GM23338 (cell line): ENCODE results near the gene YJEFN3. TPM values are rescaled to one million over a fixed set of nuclear protein-coding genes. Genes with fewer than 3 reads are reported as not detected.

Experiments used
- ATAC-seq: fragments of 200-7000 bp; cut with Tn5 transposase; 3 replicates; pipeline ENCODE4 v1.9.1; 2020
- DNase-seq: peaks from one replicate; pipeline ENCODE4 v3.0.0-alpha.2; 2015; ENCODE audit warnings: low spot score
- H2AFZ ChIP-seq: fragments of 200-600 bp; sonication (generic); 2 replicates; pipeline ENCODE4 v1.8.0; 2016; ENCODE audit warnings: antibody characterized with exemption, mild to moderate bottlenecking, moderate library complexity
- H3F3A ChIP-seq: fragments of 200-600 bp; sonication (generic); replicated peaks from 2 replicates; pipeline ENCODE4 v1.8.0; 2017; ENCODE audit warnings: antibody characterized with exemption, mixed run types, low read depth
- H3K27ac ChIP-seq: fragments of 200-600 bp; sonication (generic); 2 replicates; pipeline ENCODE4 v1.6.1; 2016; ENCODE audit warnings: low read depth
- H3K27me3 ChIP-seq: fragments of 200-600 bp; sonication (generic); 2 replicates; pipeline ENCODE4 v1.8.0; 2016; ENCODE audit warnings: mild to moderate bottlenecking, mixed run types, moderate library complexity; ENCODE audit not compliant: insufficient read depth
- H3K36me3 ChIP-seq: fragments of 200-600 bp; sonication (generic); 2 replicates; pipeline ENCODE4 v1.8.0; 2016; ENCODE audit warnings: mild to moderate bottlenecking; ENCODE audit not compliant: insufficient read depth
- H3K4me1 ChIP-seq: fragments of 200-600 bp; sonication (generic); 2 replicates; pipeline ENCODE4 v1.8.0; 2016; ENCODE audit warnings: mild to moderate bottlenecking, moderate library complexity; ENCODE audit not compliant: insufficient read depth
- H3K4me2 ChIP-seq: fragments of 200-600 bp; sonication (generic); 2 replicates; pipeline ENCODE4 v1.7.1; 2017; ENCODE audit warnings: mixed run types
- H3K4me3 ChIP-seq: fragments of 200-600 bp; sonication (generic); 2 replicates; pipeline ENCODE4 v1.6.1; 2016; ENCODE audit warnings: mixed run types
- H3K79me2 ChIP-seq: fragments of 200-600 bp; sonication (generic); replicated peaks from 2 replicates; pipeline ENCODE4 v1.8.0; 2017; ENCODE audit warnings: mild to moderate bottlenecking; ENCODE audit not compliant: insufficient read depth
- H3K9me2 ChIP-seq: fragments of 200-600 bp; sonication (generic); 2 replicates; pipeline ENCODE4 v1.8.0; 2017; ENCODE audit not compliant: insufficient read depth
- H4K20me1 ChIP-seq: fragments of 200-600 bp; sonication (generic); replicated peaks from 2 replicates; pipeline ENCODE4 v1.8.0; 2017; ENCODE audit warnings: mild to moderate bottlenecking; ENCODE audit not compliant: insufficient read depth
- H3K27ac Mint-ChIP-seq: 2 replicates; pipeline ENCODE4 v1.8.0; 2020; ENCODE audit warnings: inconsistent platforms, mild to moderate bottlenecking, moderate library complexity, mixed read lengths
- H3K27me3 Mint-ChIP-seq: 3 replicates; pipeline ENCODE4 v1.8.0; 2022; ENCODE audit warnings: low read depth, mild to moderate bottlenecking, moderate library complexity, mixed read lengths, inconsistent platforms; ENCODE audit not compliant: insufficient read depth, poor library complexity
- H3K36me3 Mint-ChIP-seq: 3 replicates; pipeline ENCODE4 v1.8.0; 2021; ENCODE audit warnings: low read depth, mild to moderate bottlenecking, inconsistent platforms, moderate library complexity, mixed read lengths
- H3K4me1 Mint-ChIP-seq: 3 replicates; pipeline ENCODE4 v1.8.0; 2020; ENCODE audit warnings: mild to moderate bottlenecking, inconsistent platforms, mixed read lengths
- H3K4me3 Mint-ChIP-seq: 3 replicates; pipeline ENCODE4 v1.8.0; 2021; ENCODE audit warnings: moderate library complexity, mild to moderate bottlenecking, inconsistent platforms, mixed read lengths
- H3K9me3 Mint-ChIP-seq: 3 replicates; pipeline ENCODE4 v1.8.0; 2020; ENCODE audit warnings: moderate library complexity, mild to moderate bottlenecking, inconsistent platforms, mixed read lengths
- EZH2 ChIP-seq: fragments of 200-600 bp; sonication (generic); IDR thresholded peaks from one replicate; pipeline ENCODE4 v1.8.0; 2017; ENCODE audit warnings: antibody characterized with exemption, mild to moderate bottlenecking, low read depth; ENCODE audit not compliant: unreplicated experiment
- EZH2phosphoT487 ChIP-seq: fragments of 200-600 bp; sonication (generic); IDR thresholded peaks from one replicate; pipeline ENCODE4 v1.8.1; 2018; ENCODE audit warnings: antibody characterized with exemption; ENCODE audit not compliant: unreplicated experiment
- POLR2AphosphoS5 ChIP-seq: IDR thresholded peaks from 2 replicates; pipeline ENCODE4 v1.6.1; 2016; ENCODE audit warnings: antibody characterized with exemption, low read depth
- STAT1 ChIP-seq: IDR thresholded peaks from one replicate; pipeline ENCODE4 v1.6.1; 2016; ENCODE audit warnings: antibody characterized with exemption; ENCODE audit not compliant: unreplicated experiment
- ZNF462 ChIP-seq: fragments of 250-450 bp; sonication (Bioruptor Pico); IDR thresholded peaks from 2 replicates; pipeline ENCODE4 v1.5.0; 2020; ENCODE audit warnings: mild to moderate bottlenecking, moderate library complexity
- polyA plus RNA-seq: library from polyadenylated mRNA; unstranded; fragments of >200 nt; fragmentation: Nextera tagmentation; extraction: Ambion mirVana; gene quantifications from 2 replicates; pipeline ENCODE4 v1.2.1, GENCODE V29; 2016
- total RNA-seq: library from RNA; depleted of rRNA; stranded (reverse); fragments of >200 nt; shearing (Covaris generic); gene quantifications from 2 replicates; pipeline ENCODE4 v1.2.3, GENCODE V29; 2014

YJEFN3 gene
- total and polyA plus RNA-seq, 2 experiments from 2014 or later: 3.5 to 6.5 TPM

- Histone ChIP-seq H3K4me3 (no peak overlapping the region), H3K9me2 (no peaks in the 10 kb centered on the region), H3K36me3 (peaks cover 12% of the 10 kb centered on the region; the same call in 1 of the 2 replicates), H3K27ac (no peak overlapping the region), H2AFZ (no peak overlapping the region), H3K79me2 (no peaks in the 10 kb centered on the region), H3F3A (peaks cover 28% of the 10 kb centered on the region), H3K27me3 (no peaks in the 10 kb centered on the region), H3K4me1 (no peaks in the 10 kb centered on the region), H3K4me2 (no peak overlapping the region), H4K20me1 (peaks cover 11% of the 10 kb centered on the region)
- peaks cover 24% of the 10 kb centered on the region for H3K27me3 Mint-ChIP-seq
- TF ChIP-seq ZNF462 (CRISPR knock-in tag) (no peak), STAT1 (no peak), EZH2phosphoT487 (no peak)
- ATAC-seq (no peak), DNase-seq (no peak)
- peaks cover 43% of the 10 kb centered on the region for H3K36me3 Mint-ChIP-seq
- no peak overlapping the region for H3K27ac Mint-ChIP-seq
- peaks cover 15% of the 10 kb centered on the region for H3K4me1 Mint-ChIP-seq
- H3K4me3 Mint-ChIP-seq: no peak overlapping the region
- no peaks in the 10 kb centered on the region for H3K9me3 Mint-ChIP-seq
These were observed 21.4 kb upstream of the YJEFN3 start for GRCh38 chr19:19507354-19507753.

- H3K27me3 Mint-ChIP-seq: peaks cover 22% of the 10 kb centered on the region
- TF ChIP-seq ZNF462 (CRISPR knock-in tag) (no peak), POLR2AphosphoS5 (peak; percentile 31; the same call in 1 of the 2 replicates), EZH2 (no peak)
- DNase-seq (no peak), ATAC-seq (peak; percentile 13)
- H3K9me3 Mint-ChIP-seq: no peaks in the 10 kb centered on the region
- H3K27me3 ChIP-seq: no peaks in the 10 kb centered on the region
- peaks cover 28% of the 10 kb centered on the region for H3F3A ChIP-seq
- H3K79me2 ChIP-seq: no peaks in the 10 kb centered on the region
- peaks cover 34% of the 10 kb centered on the region for H3K36me3 Mint-ChIP-seq
- H3K4me2 ChIP-seq: no peak overlapping the region
- peaks cover 16% of the 10 kb centered on the region for H3K4me1 Mint-ChIP-seq
- no peak overlapping the region for H2AFZ ChIP-seq
- H3K4me3 ChIP-seq: no peak overlapping the region
- H3K27ac ChIP-seq: no peak overlapping the region
- H3K4me1 ChIP-seq: no peaks in the 10 kb centered on the region
- H3K27ac Mint-ChIP-seq: no peak overlapping the region
- no peak overlapping the region for H3K4me3 Mint-ChIP-seq
- no peaks in the 10 kb centered on the region for H3K9me2 ChIP-seq
- H4K20me1 ChIP-seq: peaks cover 11% of the 10 kb centered on the region
- H3K36me3 ChIP-seq: peaks cover 4% of the 10 kb centered on the region; the same call in 1 of the 2 replicates
These were observed 20.5 kb upstream of the YJEFN3 start for GRCh38 chr19:19508217-19508616.
